Measurements from ENCODE around the gene ASAP3.

ASAP3 gene

GRCh38 chr1:23416964-23417363 lies 67.0 kb downstream of the ASAP3 start:
- H3K9me3 ChIP-seq (replicated peaks in 1 of 2; ENCODE audit: control insufficient read depth in 2 of 2, insufficient read depth in 1 of 2, low read depth in 1 of 2, low read length in 2 of 2), result no peaks in the 10 kb centered on the region
- no peak overlapping the region for H3K4ac ChIP-seq (ENCODE audit: low read length)
- no peaks in the 10 kb centered on the region for H3K79me1 ChIP-seq (ENCODE audit: low read depth, low read length)
- H3K36me3 ChIP-seq (replicated peaks in 1 of 2; ENCODE audit: control insufficient read depth in 2 of 2, insufficient read depth in 2 of 2, low read length in 2 of 2), result no peaks in the 10 kb centered on the region
- no peak overlapping the region for H2BK120ac ChIP-seq (ENCODE audit: low read depth, low read length)
- no peak overlapping the region for H3K9ac ChIP-seq (ENCODE audit: low read depth, low read length, poor library complexity)
- peaks cover 2 to 5% of the 10 kb centered on the region in 2 donors for H3K4me1 ChIP-seq (ENCODE audit: control insufficient read depth in 2 of 2, insufficient read depth in 1 of 2, low read depth in 1 of 2, low read length in 2 of 2)
- H3K18ac ChIP-seq (ENCODE audit: low read length), result no peak overlapping the region
- H2BK12ac ChIP-seq (ENCODE audit: low read length), result no peak overlapping the region
- H2BK5ac ChIP-seq (ENCODE audit: low read length), result no peak overlapping the region
- H3K23ac ChIP-seq (ENCODE audit: low read depth, low read length, poor library complexity), result no peak overlapping the region
- WGBS, 2 donors (ENCODE audit: extremely low coverage in 2 of 2, insufficient read length in 2 of 2, insufficient replicate concordance in 1 of 2), result no CpG with 5 or more reads among the region's 4 CpGs
- no peak overlapping the region for H3K27ac ChIP-seq (replicated peaks; ENCODE audit: low read length)
- peaks cover 0 to 7% (median 0%) of the 10 kb centered on the region in 3 experiments for H3K27me3 ChIP-seq (ENCODE audit: control insufficient read depth in 3 of 3, insufficient read depth in 3 of 3, low read depth in 1 of 3, low read length in 3 of 3)
- H3K4me3 ChIP-seq (ENCODE audit: low read length in 2 of 2), result no peak overlapping the region
- no peak overlapping the region for H3K4me2 ChIP-seq (ENCODE audit: insufficient read depth, low read length, poor library complexity, severe bottlenecking)
- H4K91ac ChIP-seq (ENCODE audit: low read depth, low read length, poor library complexity), result no peak overlapping the region
- no peak overlapping the region for H4K8ac ChIP-seq (ENCODE audit: low read depth, low read length)
- no peak for DNase-seq (ENCODE audit: low spot score)
- H3K14ac ChIP-seq (ENCODE audit: low read length), result no peak overlapping the region
- no peak overlapping the region for H2AK5ac ChIP-seq (ENCODE audit: low read depth, low read length)
- H2AFZ ChIP-seq (ENCODE audit: low read length), result no peak overlapping the region
- no peak overlapping the region for H2BK15ac ChIP-seq (ENCODE audit: low read length)

DNA sequence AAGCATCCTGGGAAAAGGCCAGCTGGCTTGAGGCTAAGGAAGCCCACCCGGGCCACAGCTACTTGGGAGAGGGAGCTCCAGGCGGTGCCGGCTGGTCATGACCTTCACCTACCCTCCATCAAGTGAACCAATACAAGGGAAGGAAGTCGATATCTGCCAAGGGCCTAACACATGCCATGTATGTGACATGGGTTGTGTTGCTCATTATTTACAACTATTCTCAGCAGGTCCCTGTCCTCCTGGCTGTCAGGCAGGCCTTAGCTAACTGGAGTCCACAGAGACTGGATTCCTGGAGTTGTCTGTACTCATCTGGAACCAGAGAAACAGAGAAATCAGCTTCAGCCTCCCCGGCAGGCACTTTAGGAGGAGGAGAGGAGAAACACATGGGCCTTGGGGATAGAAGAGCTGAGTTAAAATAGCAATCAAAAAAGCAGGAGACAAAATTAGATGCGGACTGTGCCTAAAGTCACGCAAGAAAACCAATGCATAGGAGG lies 75.1 kb downstream of the ASAP3 start:
- peak overlapping the region; percentile 42 for H2BK5ac ChIP-seq (ENCODE audit: low read length)
- no peaks in the 10 kb centered on the region for H3K79me1 ChIP-seq (ENCODE audit: low read depth, low read length)
- H3K23ac ChIP-seq (ENCODE audit: low read depth, low read length, poor library complexity), result no peak overlapping the region
- no CpG with 5 or more reads among the region's 7 CpGs for WGBS, 2 donors (ENCODE audit: extremely low coverage in 2 of 2, insufficient read length in 2 of 2, insufficient replicate concordance in 1 of 2)
- H3K36me3 ChIP-seq (replicated peaks in 1 of 2; ENCODE audit: control insufficient read depth in 2 of 2, insufficient read depth in 2 of 2, low read length in 2 of 2), result no peaks in the 10 kb centered on the region
- no peak overlapping the region for H2BK120ac ChIP-seq (ENCODE audit: low read depth, low read length)
- no peak overlapping the region for H2BK12ac ChIP-seq (ENCODE audit: low read length)
- no peak overlapping the region for H3K27ac ChIP-seq (replicated peaks; ENCODE audit: low read length)
- H3K9ac ChIP-seq (ENCODE audit: low read depth, low read length, poor library complexity), result no peak overlapping the region
- H4K91ac ChIP-seq (ENCODE audit: low read depth, low read length, poor library complexity), result no peak overlapping the region
- H3K4ac ChIP-seq (ENCODE audit: low read length), result no peak overlapping the region
- H3K4me2 ChIP-seq (ENCODE audit: insufficient read depth, low read length, poor library complexity, severe bottlenecking), result no peak overlapping the region
- peak overlapping the region in 1 of 2 donors; percentile 9 for H3K4me3 ChIP-seq (ENCODE audit: low read length in 2 of 2)
- no peak overlapping the region for H2AK5ac ChIP-seq (ENCODE audit: low read depth, low read length)
- H3K14ac ChIP-seq (ENCODE audit: low read length), result no peak overlapping the region
- H4K8ac ChIP-seq (ENCODE audit: low read depth, low read length), result no peak overlapping the region
- H3K9me3 ChIP-seq (replicated peaks in 1 of 2; ENCODE audit: control insufficient read depth in 2 of 2, insufficient read depth in 1 of 2, low read depth in 1 of 2, low read length in 2 of 2), result no peaks in the 10 kb centered on the region
- peaks cover 0 to 2% (median 0%) of the 10 kb centered on the region in 3 experiments for H3K27me3 ChIP-seq (ENCODE audit: control insufficient read depth in 3 of 3, insufficient read depth in 3 of 3, low read depth in 1 of 3, low read length in 3 of 3)
- H2BK15ac ChIP-seq (ENCODE audit: low read length), result no peak overlapping the region
- DNase-seq (ENCODE audit: low spot score), result no peak
- H2AFZ ChIP-seq (ENCODE audit: low read length), result no peak overlapping the region
- peaks cover 3 to 4% of the 10 kb centered on the region in 2 donors for H3K4me1 ChIP-seq (ENCODE audit: control insufficient read depth in 2 of 2, insufficient read depth in 1 of 2, low read depth in 1 of 2, low read length in 2 of 2)
- no peak overlapping the region for H3K18ac ChIP-seq (ENCODE audit: low read length)

GRCh38 chr1:23407016-23407630 lies 76.9 kb downstream of the ASAP3 start:
- peaks cover 0 to 2% (median 0%) of the 10 kb centered on the region in 3 experiments for H3K27me3 ChIP-seq (ENCODE audit: control insufficient read depth in 3 of 3, insufficient read depth in 3 of 3, low read depth in 1 of 3, low read length in 3 of 3)
- H3K79me1 ChIP-seq (ENCODE audit: low read depth, low read length), result no peaks in the 10 kb centered on the region
- H3K4me3 ChIP-seq (ENCODE audit: low read length in 2 of 2), result no peak overlapping the region

DNA sequence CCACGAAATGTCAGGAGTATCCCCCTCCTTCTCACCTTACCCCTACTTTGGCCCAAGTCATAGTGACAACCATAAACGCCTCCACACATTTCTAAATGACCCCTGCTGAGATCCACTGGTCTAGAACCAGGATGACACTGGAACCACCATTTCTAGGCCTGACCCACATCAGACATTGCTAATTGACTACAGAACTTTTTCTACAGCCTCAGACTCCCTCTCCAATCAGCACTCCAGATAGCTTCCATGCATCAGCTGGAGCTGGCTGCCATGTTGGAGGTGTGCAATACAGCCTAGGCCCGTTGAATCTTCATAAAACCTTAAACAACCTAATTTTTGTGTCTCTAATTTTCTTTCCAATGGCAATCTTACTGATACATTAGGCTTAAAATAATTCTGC lies 78.0 kb downstream of the ASAP3 start:
- H3K4me2 ChIP-seq (ENCODE audit: insufficient read depth, low read length, poor library complexity, severe bottlenecking), result no peak overlapping the region
- H2AK5ac ChIP-seq (ENCODE audit: low read depth, low read length), result no peak overlapping the region
- H3K4me3 ChIP-seq (ENCODE audit: low read length in 2 of 2), result no peak overlapping the region
- H3K4me1 ChIP-seq (ENCODE audit: control insufficient read depth in 2 of 2, insufficient read depth in 1 of 2, low read depth in 1 of 2, low read length in 2 of 2), result peaks cover 7 to 8% of the 10 kb centered on the region in 2 donors
- H3K4ac ChIP-seq (ENCODE audit: low read length), result no peak overlapping the region
- H4K91ac ChIP-seq (ENCODE audit: low read depth, low read length, poor library complexity), result no peak overlapping the region
- no peak overlapping the region for H2BK5ac ChIP-seq (ENCODE audit: low read length)
- no peak overlapping the region for H3K9ac ChIP-seq (ENCODE audit: low read depth, low read length, poor library complexity)
- peaks cover 0 to 3% (median 0%) of the 10 kb centered on the region in 3 experiments for H3K27me3 ChIP-seq (ENCODE audit: control insufficient read depth in 3 of 3, insufficient read depth in 3 of 3, low read depth in 1 of 3, low read length in 3 of 3)
- H2BK120ac ChIP-seq (ENCODE audit: low read depth, low read length), result no peak overlapping the region
- no peak overlapping the region for H2AFZ ChIP-seq (ENCODE audit: low read length)
- no peak overlapping the region for H2BK12ac ChIP-seq (ENCODE audit: low read length)
- no peak overlapping the region for H3K23ac ChIP-seq (ENCODE audit: low read depth, low read length, poor library complexity)
- DNase-seq (ENCODE audit: low spot score), result no peak
- no peaks in the 10 kb centered on the region for H3K9me3 ChIP-seq (replicated peaks in 1 of 2; ENCODE audit: control insufficient read depth in 2 of 2, insufficient read depth in 1 of 2, low read depth in 1 of 2, low read length in 2 of 2)
- H3K18ac ChIP-seq (ENCODE audit: low read length), result no peak overlapping the region
- H3K36me3 ChIP-seq (replicated peaks in 1 of 2; ENCODE audit: control insufficient read depth in 2 of 2, insufficient read depth in 2 of 2, low read length in 2 of 2), result no peaks in the 10 kb centered on the region
- no peak overlapping the region for H2BK15ac ChIP-seq (ENCODE audit: low read length)
- H3K14ac ChIP-seq (ENCODE audit: low read length), result no peak overlapping the region
- H3K79me1 ChIP-seq (ENCODE audit: low read depth, low read length), result no peaks in the 10 kb centered on the region
- H3K27ac ChIP-seq (replicated peaks; ENCODE audit: low read length), result no peak overlapping the region
- no CpG with 5 or more reads among the region's 3 CpGs for WGBS, 2 donors (ENCODE audit: extremely low coverage in 2 of 2, insufficient read length in 2 of 2, insufficient replicate concordance in 1 of 2)
- no peak overlapping the region for H4K8ac ChIP-seq (ENCODE audit: low read depth, low read length)

More at GRCh38 chr1:23407016-23407630, 76.9 kb downstream of the ASAP3 start:
- Histone ChIP-seq H2AK5ac (ENCODE audit: low read depth, low read length) (no peak overlapping the region), H3K4ac (ENCODE audit: low read length) (no peak overlapping the region), H3K14ac (ENCODE audit: low read length) (no peak overlapping the region), H3K27ac (replicated peaks; ENCODE audit: low read length) (no peak overlapping the region), H2BK5ac (ENCODE audit: low read length) (no peak overlapping the region), H2AFZ (ENCODE audit: low read length) (no peak overlapping the region), H3K23ac (ENCODE audit: low read depth, low read length, poor library complexity) (no peak overlapping the region), H4K91ac (ENCODE audit: low read depth, low read length, poor library complexity) (no peak overlapping the region), H2BK120ac (ENCODE audit: low read depth, low read length) (no peak overlapping the region), H4K8ac (ENCODE audit: low read depth, low read length) (no peak overlapping the region), H3K4me1 (ENCODE audit: control insufficient read depth in 2 of 2, insufficient read depth in 1 of 2, low read depth in 1 of 2, low read length in 2 of 2) (peaks cover 7 to 12% of the 10 kb centered on the region in 2 donors), H3K18ac (ENCODE audit: low read length) (no peak overlapping the region), H3K36me3 (replicated peaks in 1 of 2; ENCODE audit: control insufficient read depth in 2 of 2, insufficient read depth in 2 of 2, low read length in 2 of 2) (no peaks in the 10 kb centered on the region), H3K9me3 (replicated peaks in 1 of 2; ENCODE audit: control insufficient read depth in 2 of 2, insufficient read depth in 1 of 2, low read depth in 1 of 2, low read length in 2 of 2) (no peaks in the 10 kb centered on the region), H2BK15ac (ENCODE audit: low read length) (no peak overlapping the region), H3K4me2 (ENCODE audit: insufficient read depth, low read length, poor library complexity, severe bottlenecking) (no peak overlapping the region), H2BK12ac (ENCODE audit: low read length) (no peak overlapping the region), H3K9ac (ENCODE audit: low read depth, low read length, poor library complexity) (no peak overlapping the region)
- no CpG with 5 or more reads among the region's 8 CpGs for WGBS, 2 donors (ENCODE audit: extremely low coverage in 2 of 2, insufficient read length in 2 of 2, insufficient replicate concordance in 1 of 2)
- no peak for DNase-seq (ENCODE audit: low spot score)
